Measurements from ENCODE around the gene PDIA5.

Gene PDIA5

GRCh38 chr3:123123716-123124616, 57.1 kb downstream of the PDIA5 start:
- TF ChIP-seq CTCF (IDR thresholded peaks at IDR 0.05; ENCODE audit: borderline replicate concordance, insufficient read depth, low read depth, low read length): no peak
- H3K4me3 ChIP-seq (ENCODE audit: low read depth, low read length): no peak overlapping the region

GRCh38 chr3:123124971-123125370, 58.1 kb downstream of the PDIA5 start:
- H3K4me3 ChIP-seq (ENCODE audit: low read depth, low read length): no peak overlapping the region
- TF ChIP-seq CTCF (IDR thresholded peaks at IDR 0.05; ENCODE audit: borderline replicate concordance, insufficient read depth, low read depth, low read length): no peak

- TF ChIP-seq CTCF (IDR thresholded peaks at IDR 0.05; ENCODE audit: borderline replicate concordance, insufficient read depth, low read depth, low read length): no peak
- no peak overlapping the region for H3K4me3 ChIP-seq (ENCODE audit: low read depth, low read length)
These were observed 59.2 kb downstream of the PDIA5 start for GRCh38 chr3:123126031-123126430.

GRCh38 chr3:123126653-123127052, 59.8 kb downstream of the PDIA5 start:
- TF ChIP-seq CTCF (IDR thresholded peaks at IDR 0.05; ENCODE audit: borderline replicate concordance, insufficient read depth, low read depth, low read length): no peak
- no peak overlapping the region for H3K4me3 ChIP-seq (ENCODE audit: low read depth, low read length)

GRCh38 chr3:123129092-123129491, 62.3 kb downstream of the PDIA5 start:
- TF ChIP-seq CTCF (IDR thresholded peaks at IDR 0.05; ENCODE audit: borderline replicate concordance, insufficient read depth, low read depth, low read length): no peak
- no peak overlapping the region for H3K4me3 ChIP-seq (ENCODE audit: low read depth, low read length)

GRCh38 chr3:123129532-123129931, 62.7 kb downstream of the PDIA5 start:
- no peak for TF ChIP-seq CTCF (IDR thresholded peaks at IDR 0.05; ENCODE audit: borderline replicate concordance, insufficient read depth, low read depth, low read length)
- H3K4me3 ChIP-seq (ENCODE audit: low read depth, low read length): no peak overlapping the region
